Amniotic stem cell (primary cell): Measurements from ENCODE around the gene ERN1.
"Not testable (repeated sequence)": the region's sequence is repeated elsewhere in the genome, so short reads cannot be mapped to it uniquely, and the experiment has no call there.

Experiments used
- DNase-seq: peaks from one replicate; lab custom pipeline; 2025; lab: John Stamatoyannopoulos, UW

ERN1 gene

DNA sequence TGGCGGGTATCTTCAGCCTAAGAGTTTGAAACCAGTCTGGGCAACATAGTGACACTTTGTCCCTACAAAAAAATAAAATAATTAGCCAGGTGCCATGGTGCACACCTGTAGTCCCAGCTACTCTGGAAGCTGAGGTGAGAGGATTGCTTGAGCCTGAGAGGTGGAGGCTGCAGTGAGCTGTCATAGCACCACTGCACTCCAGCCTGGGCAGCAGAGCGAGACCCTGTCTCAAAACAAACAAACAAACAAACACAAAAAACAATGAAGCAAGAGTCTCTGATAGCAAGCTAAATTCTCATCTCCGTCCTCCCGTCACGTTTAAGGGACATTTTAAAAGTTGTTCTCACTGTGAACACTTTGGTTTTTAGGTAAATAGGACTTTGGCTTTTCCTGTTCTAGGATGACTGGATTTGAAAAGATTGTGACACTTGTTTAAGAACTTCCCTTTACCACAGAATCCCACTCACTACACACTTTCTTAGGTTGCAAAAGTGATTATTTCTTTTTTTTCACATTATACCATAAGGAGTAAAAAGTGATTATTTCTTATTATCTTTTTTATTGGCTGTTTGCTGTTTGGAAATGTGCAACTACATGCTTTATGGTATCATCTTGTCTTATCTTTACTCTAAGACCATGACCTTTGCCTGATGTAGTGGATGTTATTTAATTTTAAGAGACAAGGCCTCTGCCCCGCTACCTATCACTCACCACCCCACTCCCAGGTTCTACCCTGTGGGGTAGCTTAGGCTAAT is 4.4 kb upstream of the ERN1 start:
- DNase-seq: no peak

GRCh38 chr17:64133546-64134215 is 3.7 kb upstream of the ERN1 start:
- DNase-seq: peak; percentile 76

DNA sequence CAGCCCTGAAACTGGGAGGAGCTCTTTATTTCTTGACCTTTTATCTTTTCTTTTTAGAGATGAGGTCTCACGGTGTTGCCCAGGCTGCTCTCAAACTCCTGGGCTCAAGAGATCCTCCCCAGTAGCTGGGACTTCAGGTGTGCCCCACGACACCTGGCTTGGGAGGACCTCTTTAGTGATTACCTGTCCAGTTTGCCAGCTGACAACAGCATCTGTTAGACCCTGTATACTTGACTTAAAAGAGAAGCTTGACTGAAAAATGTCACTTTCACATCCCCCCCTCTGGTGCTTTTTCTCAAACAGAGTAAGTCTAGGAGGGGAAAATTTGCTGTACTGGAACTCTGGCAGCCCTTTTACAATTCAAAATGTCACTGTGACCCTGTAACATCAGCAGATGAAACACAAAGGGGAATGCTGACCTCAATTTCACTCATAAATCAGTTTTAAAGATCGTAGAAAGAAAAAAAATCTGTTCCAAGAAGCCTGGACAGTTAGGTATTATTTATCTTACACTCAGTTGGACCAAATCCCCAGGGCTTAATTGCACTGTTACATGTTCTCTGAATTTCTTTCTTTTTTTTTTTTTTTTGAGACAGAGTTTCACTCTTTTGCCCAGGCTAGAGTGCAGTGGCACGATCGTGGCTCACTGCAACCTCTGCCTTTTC is 1.8 kb upstream of the ERN1 start:
- no peak for DNase-seq

- peak; percentile 60 for DNase-seq
Measured at GRCh38 chr17:64130559-64131001, 636 bp upstream of the ERN1 start.

- DNase-seq: no peak
Measured at GRCh38 chr17:64129515-64129764, 504 bp downstream of the ERN1 start.

GRCh38 chr17:64128787-64129514 is 993 bp downstream of the ERN1 start:
- DNase-seq: no peak

DNA sequence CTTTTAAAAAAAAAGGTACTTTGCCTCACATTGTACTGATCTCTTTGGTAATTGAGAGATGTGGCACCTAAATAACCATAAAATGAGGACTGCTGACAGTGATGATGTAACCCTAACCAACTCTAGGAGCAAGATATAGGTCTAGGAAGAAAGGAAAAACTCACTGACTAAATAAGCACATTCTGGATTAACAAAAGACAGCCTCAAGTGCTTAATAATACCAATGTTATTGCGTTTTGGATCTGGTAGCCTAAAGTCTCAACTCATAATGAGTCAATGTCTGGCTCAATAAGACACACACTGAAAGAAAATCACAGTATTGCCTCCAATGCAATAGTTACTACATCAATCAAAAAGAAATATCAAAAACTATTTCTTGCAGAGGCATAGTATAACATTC is 3.0 kb downstream of the ERN1 start:
- DNase-seq: no peak

DNA sequence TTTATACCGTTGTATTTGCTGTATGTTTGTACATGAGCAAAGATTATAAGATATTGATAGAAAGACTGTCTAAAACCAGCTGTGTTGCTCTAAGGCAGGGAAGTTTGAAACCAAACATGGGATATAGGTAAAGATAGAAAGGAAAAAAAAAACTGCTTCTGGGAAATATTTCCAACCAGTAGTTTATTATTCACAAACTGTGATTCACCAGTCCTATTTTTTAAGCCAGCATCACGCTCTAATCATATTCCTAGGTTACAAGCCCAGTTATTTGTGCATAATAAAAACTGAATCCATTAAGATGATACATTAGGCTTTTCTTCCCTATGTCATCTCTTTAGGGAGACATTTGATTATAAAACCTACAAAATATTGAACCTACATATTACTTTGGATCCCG is 4.0 kb downstream of the ERN1 start:
- no peak for DNase-seq

DNA sequence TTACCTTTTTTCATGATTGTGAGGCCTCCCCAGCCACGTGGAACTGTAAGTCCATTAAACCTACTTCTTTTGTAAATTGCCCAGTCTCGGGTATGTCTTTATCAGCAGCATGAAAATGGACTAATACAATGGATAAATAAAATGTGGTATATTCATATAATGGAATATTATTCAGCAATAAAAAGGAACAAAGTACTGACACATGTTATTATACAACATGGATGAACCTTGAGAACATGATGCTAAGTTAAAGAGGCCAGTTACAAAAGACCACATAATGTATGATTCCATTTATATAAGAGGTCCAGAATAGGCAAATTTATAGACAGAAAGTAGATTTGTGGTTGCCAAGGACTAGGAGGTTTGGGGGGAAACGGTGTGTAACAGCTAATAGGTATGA is 5.3 kb downstream of the ERN1 start:
- no peak for DNase-seq

DNA sequence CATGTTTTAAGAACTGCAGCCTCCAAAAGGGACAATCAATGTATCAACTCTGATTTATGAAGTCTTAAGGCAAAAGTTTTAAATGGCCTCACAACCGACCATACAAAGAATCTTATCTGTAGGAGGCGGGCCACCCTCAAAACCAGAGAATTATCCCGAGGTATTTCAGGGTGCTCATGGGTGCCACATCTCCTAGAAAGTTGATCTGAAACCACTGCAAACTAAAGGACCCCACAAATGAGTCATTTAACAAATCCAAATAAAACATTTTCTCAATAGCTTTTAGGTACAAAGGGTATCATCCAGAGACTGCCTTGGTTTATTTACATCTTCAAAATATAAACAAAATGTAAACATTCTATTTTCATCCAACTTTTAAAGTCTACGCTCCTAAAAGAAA is 6.8 kb downstream of the ERN1 start:
- no peak for DNase-seq

DNA sequence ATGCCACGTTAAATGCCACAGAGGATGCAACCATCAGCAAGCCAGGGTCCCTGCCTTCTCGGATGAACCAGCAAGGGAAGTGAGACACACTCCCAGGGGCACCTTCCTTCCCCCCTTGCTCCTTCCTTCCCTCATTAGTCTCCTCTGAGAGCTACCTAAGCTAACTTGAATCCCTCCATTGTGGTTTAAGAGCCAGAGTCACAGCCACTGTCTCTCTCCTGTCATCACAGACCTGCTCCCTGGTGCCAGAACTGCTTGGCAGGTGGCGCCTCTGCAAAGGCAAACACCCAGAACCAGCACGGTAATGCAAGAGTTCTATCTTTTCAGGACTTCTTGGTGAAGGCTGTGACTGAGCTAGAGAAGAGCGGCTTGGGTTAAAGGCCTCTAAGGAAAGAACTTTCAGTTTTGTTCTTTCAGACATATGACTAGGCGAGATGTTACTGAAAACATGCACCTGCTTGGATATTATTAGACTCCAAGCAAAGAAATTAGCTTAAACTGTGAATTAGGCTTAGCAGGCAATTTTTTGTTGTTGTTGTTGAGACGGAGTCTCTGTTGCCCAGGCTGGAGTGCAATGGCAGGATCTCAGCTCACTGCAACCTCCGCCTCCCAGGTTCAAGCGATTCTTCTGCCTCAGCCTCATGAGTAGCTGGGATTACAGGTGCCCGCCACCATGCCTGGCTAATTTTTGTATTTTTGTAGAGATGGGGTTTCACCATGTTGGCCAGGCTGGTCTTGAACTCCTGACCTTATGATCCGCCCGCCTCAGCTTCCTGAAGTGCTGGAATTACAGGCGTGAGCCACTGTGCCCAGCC is 8.8 kb downstream of the ERN1 start:
- not testable (repeated sequence) for DNase-seq

GRCh38 chr17:64120159-64120810 is 9.7 kb downstream of the ERN1 start:
- no peak for DNase-seq

DNA sequence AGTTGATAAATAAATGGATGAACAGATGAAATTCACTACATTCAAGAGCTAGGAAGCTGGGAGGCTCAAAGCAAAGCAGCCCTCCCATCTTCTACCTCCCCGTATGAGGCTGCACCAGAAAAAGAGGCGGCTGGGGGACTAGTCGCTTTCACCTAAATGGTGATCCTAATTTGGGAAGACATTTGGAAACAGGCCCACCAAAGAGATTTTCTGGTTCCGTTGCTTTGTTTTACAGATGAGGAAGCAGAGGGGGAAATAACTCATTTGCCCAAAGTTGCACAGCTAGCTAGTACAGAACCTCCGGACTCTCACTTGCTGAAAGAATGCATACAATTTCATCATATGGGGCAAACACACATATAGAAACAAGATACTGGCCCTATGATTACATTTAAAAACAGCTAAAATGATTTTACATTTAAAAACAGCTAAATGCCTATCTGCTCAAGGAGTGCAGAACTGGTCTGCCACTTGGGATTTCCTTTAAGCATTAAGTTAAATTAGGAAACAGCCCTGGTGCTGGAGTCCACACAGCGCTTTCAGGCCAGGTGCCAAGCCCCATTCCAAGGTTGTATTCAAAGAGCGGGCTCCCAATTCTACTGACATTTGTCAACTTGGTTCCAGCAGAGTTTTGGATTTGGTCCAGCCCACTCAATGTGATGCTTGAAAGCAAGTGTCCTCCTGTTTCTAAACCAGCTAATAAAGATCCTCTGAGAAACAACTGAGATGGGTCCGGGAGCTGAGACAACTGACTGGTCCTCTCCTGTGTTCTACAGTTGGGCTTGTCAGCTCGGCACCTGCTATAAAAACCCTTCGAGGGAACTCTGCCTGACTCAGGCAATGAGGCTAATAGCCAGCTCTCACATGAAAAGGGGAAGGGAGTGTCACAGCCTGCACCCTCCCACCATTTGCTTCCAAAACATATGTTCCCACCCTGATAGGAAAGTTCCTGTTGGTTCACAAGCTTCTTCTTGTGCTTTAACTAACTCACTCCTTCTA is 11.7 kb downstream of the ERN1 start:
- DNase-seq: no peak

DNA sequence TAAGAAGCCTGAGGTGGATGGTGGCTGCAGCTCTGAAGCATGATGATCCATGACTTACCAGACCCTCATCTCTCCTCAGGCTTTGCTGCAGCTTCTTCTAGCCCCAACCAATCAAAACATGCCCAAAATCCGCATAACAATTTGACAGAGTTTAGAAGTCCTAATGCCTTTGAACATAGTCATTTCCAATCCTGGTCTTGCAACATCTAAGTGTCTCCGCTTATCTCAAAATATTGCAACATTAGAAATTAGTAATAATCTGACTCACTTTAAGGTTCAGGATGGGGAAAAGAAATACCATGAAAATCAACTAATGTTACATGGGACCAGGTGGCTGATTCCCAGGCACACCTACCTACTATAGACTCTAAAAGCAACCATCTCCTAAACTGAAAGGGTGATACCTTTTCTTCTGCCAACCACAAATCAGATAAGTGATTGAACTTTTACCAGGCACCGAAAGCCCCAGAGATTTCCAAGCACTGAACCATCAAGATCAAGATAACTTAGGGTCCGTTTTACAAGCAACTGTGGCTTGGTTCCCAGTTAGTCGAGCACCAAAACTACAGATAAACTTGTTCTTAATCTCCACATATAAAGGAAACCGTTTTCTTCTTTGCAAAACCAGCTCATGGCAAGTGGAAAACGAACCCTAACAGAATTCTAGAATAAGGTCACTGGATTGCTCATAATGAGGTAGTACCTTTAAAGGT is 14.0 kb downstream of the ERN1 start:
- DNase-seq: peak; percentile 16

GRCh38 chr17:64115043-64115698 is 14.8 kb downstream of the ERN1 start:
- DNase-seq: no peak

DNA sequence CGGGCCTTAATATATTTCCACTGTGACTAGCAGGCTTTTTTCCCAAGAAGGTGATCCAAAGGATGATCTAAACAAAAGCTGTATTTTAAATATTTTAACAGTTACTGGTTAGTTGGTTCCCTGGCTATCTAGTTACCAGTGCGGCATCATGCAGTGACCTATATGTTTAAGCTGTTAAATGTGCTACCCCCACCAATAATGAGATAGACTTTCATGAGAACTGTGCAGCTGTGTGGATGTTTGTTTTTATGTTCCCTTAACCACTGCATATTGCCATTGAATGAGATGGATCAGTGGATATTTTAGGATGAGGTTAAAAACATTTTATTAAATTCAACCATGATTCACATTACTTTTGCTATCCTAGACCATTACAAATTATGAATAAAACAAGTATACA is 16.9 kb downstream of the ERN1 start:
- no peak for DNase-seq

DNA sequence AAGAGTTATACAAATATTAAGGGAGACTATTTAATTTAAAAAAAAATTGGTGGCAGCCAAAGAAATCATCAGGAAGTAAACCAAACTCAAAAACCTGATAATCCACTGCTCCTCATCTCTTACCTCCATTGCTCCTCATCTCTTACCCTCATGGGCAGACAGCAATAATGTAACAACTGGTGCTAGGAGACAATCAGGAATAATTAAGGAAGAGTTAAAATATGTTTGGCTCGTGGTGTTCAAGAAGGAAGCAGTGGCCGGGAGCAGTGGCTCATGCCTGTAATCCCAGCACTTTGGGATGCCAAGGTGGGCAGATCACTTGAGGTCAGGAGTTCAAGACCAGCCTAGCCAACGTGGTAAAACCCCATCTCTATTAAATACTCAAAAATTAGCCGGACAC is 18.1 kb downstream of the ERN1 start:
- no peak for DNase-seq

- DNase-seq: no peak
Measured at GRCh38 chr17:64110379-64111152, 19.4 kb downstream of the ERN1 start.
